T-helper 1 cell treated with Interleukin-12 subunit alpha and Interleukin-12 subunit beta and Interleukin-4 antibody, amounts not matched to agents 30 μg/mL and 1 μg/mL, for 36 hours (primary cell): Measurements from ENCODE around the gene NME9.

Experiments used
- H3K27ac Mint-ChIP-seq: one replicate; pipeline ENCODE4 v1.8.0; 2021; ENCODE audit warnings: mild to moderate bottlenecking, mixed read lengths
- H3K27me3 Mint-ChIP-seq: one replicate; pipeline ENCODE4 v1.8.0; 2021; ENCODE audit warnings: low read depth, mixed read lengths
- H3K36me3 Mint-ChIP-seq: one replicate; pipeline ENCODE4 v1.8.0; 2021; ENCODE audit warnings: low read depth, mixed read lengths
- H3K4me1 Mint-ChIP-seq: one replicate; pipeline ENCODE4 v1.8.0; 2021; ENCODE audit warnings: low read depth, mixed read lengths
- H3K4me3 Mint-ChIP-seq: one replicate; pipeline ENCODE4 v1.8.0; 2021; ENCODE audit warnings: mild to moderate bottlenecking, moderate library complexity, mixed read lengths
- H3K9me3 Mint-ChIP-seq: one replicate; pipeline ENCODE4 v1.8.0; 2021; ENCODE audit warnings: mixed read lengths

The NME9 gene

DNA sequence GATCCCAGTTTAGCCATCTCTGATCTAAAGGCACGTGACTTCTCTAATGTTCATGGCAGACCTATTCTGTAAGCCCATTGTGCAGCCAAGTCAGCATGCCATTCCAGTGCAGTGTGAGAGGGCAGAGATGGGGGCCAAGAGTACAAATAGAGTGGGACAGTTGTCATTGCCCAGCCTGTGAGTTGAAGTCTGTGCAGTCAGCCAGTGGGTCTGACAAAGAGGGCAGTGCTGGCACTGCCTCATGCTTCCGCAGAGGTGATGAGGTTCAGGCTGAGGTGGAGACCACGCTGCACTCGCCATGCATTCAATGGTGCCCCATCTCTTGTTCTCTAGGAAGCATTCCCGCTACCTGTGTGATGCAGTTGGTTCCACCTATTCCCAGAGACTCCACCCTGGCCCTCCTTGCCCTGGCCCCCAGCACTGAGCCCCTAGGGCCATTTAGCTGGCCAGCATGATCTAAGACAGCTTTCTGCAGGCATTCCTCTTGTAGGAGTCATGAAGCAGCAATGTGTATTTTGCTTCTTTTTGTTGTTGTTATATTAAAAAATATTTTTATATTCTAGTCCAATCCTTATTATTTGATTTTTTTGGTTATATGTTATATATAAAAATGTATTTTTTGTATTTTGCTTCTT lies 22.4 kb upstream of the NME9 start:
- Mint-ChIP-seq H3K4me3 (no peak overlapping the region), H3K36me3 (no peaks in the 10 kb centered on the region), H3K27ac (no peak overlapping the region), H3K9me3 (no peaks in the 10 kb centered on the region), H3K4me1 (peaks cover 5% of the 10 kb centered on the region), H3K27me3 (peaks cover 29% of the 10 kb centered on the region)

DNA sequence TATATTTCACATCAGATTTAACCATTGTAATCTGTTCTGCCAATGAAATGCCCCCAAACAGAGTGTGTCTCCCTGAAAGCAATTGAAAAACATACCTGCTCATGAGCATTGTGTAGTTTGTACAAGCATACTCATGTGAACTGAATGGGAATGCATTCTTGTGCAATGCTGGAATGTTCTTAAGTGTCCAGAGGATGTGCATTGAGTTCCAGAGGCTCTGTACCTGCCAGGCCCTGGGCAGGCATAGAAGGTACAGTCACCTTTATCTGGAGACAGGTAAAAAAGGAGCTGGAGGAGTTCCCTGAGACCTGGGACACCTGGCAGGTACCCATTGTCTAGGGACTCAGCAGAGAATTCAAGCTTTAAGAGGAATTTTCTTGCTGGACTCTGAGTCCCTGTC lies 21.5 kb upstream of the NME9 start:
- H3K4me1 Mint-ChIP-seq: peaks cover 5% of the 10 kb centered on the region
- peaks cover 38% of the 10 kb centered on the region for H3K27me3 Mint-ChIP-seq
- H3K4me3 Mint-ChIP-seq: no peak overlapping the region
- no peaks in the 10 kb centered on the region for H3K9me3 Mint-ChIP-seq
- H3K36me3 Mint-ChIP-seq: no peaks in the 10 kb centered on the region
- H3K27ac Mint-ChIP-seq: no peak overlapping the region

DNA sequence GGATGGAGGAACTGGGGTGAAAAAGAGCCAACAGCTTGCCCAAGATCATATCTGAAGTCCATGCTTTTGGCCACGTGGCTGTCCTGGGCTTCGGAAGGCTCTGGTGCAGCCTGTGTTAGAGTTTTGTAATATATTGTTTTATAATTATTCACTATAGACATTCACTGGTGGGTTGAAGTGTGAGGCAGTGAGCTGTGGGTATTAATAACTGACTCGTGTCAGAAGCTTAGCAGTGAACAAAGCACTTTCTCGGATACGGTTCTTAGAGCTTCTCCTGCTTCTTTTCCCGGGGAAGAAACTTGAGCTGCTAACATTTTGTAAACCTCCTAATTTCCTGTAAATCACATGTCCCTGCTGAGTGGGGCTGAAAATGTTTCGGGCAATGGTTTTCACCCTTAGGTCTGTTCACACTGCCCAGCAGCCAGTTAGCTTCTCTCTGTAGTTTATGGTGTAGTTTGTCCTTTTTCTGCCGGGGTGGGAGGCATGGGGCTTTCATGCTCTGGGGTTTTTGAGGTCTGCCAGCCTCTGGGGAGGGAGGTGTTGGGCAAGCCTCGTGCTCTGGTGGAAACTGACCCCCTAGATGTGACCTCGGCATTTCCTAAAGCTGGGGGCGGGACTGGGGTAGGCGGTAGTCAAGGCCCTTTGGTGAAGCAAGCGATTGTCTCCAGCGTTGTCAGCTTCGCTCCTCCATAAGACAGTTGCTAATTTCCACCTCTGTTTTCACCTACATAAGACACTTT lies 20.4 kb upstream of the NME9 start:
- Mint-ChIP-seq H3K4me3 (no peak overlapping the region), H3K27ac (no peak overlapping the region), H3K36me3 (no peaks in the 10 kb centered on the region), H3K9me3 (no peaks in the 10 kb centered on the region), H3K27me3 (peaks cover 39% of the 10 kb centered on the region), H3K4me1 (peaks cover 5% of the 10 kb centered on the region)

DNA sequence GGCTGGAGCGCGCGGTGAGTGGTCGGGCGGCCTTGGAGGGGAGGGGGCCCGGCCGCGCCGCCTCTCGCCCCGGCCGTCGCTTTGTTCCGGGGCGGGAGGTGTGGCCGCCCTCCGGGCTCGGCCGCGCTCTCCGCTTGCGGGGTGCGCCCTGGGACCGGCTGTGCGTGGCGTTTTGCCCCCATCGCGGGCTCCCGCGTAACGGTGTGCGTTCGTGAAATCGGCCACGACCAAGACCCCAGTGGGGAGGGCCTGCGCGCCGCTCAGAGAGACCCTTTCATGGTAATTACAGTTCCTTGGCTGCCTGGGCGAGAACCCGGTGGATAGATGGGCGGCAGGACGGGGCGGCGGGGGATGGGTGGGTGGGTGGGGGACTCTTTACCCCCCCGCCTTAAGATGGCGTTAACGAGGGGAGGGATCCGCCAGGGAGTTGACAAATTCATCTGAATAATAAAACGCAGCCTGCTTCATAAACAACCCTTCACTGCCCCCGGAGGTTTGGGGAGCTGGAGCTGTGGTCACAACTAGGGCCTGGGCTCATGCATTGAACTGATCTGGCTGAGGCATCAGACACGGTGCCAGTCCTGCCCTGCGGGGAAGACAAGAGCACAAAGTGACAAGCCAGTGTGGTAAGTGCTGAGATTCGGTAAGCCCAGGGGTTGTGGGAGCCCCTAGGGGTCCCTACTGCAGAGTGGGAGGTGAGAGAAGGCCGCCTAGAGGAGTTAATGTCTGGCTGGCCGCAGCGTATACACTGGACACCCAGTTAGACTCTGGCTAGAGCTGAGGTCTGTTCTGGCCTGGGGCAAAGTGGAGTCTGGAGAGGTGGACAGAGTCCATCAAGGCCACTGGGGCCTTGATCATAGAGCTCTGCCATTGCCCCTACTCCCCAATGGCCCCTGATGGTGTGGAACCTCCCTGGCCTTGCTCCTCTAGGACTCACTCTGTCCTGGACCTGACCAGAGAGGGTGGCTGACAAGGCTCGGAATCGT lies 19.4 kb upstream of the NME9 start:
- no peak overlapping the region for H3K4me3 Mint-ChIP-seq
- H3K4me1 Mint-ChIP-seq: peaks cover 5% of the 10 kb centered on the region
- H3K9me3 Mint-ChIP-seq: no peaks in the 10 kb centered on the region
- H3K36me3 Mint-ChIP-seq: no peaks in the 10 kb centered on the region
- no peak overlapping the region for H3K27ac Mint-ChIP-seq
- peaks cover 36% of the 10 kb centered on the region for H3K27me3 Mint-ChIP-seq

DNA sequence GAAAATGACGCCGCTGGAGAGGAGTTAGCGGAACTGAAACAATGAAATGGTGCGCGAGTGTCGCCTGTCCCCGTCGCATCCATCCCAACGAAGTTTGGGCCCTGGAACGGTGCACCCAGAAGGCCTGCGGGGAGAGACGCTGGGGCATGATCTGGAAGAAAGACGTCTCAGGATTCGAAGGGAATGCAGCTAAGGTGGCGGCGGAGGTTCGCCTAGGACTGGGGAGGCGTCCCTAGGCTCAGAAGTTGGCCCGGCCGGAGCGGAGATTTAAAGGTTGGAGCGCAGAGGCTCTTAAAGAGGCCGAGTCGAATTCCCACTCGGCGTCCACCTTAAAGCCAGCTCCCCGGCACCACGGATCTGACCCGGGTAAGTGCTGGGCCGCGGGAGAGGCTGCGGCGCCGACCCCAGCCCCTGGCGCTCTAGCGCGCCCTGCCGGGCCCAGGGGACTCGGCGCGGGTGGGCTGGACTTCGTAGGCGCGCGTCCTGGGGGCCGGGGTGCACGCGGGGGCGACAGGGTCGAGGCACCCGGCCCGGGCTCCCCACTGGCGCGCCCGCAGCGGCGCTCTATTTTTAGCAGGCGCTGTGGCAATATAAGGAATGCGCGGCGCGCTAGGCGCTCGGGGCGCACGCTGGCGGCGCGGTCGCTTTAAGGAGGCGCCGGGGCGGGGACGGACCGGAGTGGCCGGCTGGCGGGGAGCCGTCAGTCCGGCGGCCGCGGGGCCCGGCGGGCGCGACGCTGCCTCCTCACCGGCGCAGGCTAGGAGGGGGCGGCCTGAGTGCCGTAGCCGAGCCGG lies 18.5 kb upstream of the NME9 start, which contains the start of gene MRAS:
TSS of gene MRAS (plus strand) at position 620 of the 794 bp plus-strand sequence. CDS start 24,305 bp downstream, outside the sequence.
- Mint-ChIP-seq H3K9me3 (no peaks in the 10 kb centered on the region), H3K27ac (no peak within 1 kb of the TSS), H3K36me3 (no peaks in the 10 kb centered on the region), H3K4me1 (peaks cover 5% of the 10 kb centered on the region), H3K4me3 (peak within 1 kb of the TSS; percentile 96), H3K27me3 (peaks cover 36% of the 10 kb centered on the region)

DNA sequence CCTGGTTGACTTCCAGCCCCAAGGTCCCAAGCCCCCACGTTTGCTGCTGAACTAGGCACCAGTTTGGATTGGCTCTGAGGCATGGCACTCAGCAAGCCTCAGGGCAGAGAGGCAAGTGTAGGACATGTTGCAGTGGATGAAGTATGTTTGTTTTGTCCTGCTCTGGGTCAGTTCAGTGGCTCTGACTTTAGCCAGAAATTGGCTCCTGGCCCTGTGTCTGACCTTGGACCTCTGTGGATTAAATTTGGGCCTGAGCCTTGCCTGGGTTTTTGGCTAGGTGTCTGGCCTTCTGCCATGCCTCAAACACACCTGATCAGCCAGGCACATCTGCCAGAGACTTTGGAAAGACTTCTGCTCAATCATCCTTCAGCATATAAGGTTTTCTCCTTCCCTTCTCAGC lies 15.1 kb upstream of the NME9 start:
- Mint-ChIP-seq H3K4me3 (no peak overlapping the region), H3K36me3 (no peaks in the 10 kb centered on the region), H3K27me3 (peaks cover 29% of the 10 kb centered on the region), H3K27ac (no peak overlapping the region), H3K9me3 (no peaks in the 10 kb centered on the region), H3K4me1 (peaks cover 5% of the 10 kb centered on the region)

DNA sequence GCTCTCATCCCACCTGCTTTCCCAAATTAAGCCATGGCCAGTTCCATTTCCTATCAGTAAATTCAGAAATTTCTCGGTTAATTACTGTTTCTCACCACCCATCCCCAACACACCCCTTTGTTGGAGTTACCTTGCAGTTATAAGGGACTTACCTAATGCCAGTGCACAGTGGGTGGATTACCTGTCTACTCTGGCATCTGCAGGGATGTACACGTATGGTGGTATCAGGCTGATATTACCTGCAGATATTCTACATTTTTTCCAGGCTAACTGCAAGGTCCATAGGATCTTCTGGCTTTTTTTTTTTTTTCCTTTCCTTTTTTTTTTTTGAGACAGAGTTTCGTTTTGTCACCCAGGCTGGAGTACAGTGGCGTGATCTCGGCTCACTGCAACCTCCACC lies 10.9 kb upstream of the NME9 start:
- no peaks in the 10 kb centered on the region for H3K9me3 Mint-ChIP-seq
- H3K4me3 Mint-ChIP-seq: no peak overlapping the region
- no peak overlapping the region for H3K27ac Mint-ChIP-seq
- no peaks in the 10 kb centered on the region for H3K36me3 Mint-ChIP-seq
- H3K4me1 Mint-ChIP-seq: no peaks in the 10 kb centered on the region
- no peaks in the 10 kb centered on the region for H3K27me3 Mint-ChIP-seq

DNA sequence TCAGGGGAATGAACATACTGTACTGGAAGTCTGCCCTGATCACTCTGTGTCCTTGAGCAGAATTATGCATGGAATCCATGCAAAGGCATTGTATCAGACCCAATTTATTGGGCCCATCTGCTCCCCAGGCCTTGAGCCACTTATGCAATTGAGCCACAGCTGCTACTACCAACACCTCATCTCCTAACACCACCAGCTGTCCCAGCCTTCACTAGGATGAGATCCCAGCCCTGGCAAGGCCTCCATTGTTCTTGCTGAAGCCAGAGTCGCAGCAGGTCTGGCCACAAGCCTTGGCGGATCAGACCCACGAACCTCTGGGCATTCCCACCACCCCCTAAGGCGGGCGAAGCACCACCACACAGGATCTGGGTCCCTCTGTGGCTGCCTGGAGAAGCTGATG lies 9.2 kb upstream of the NME9 start:
- H3K4me1 Mint-ChIP-seq: no peaks in the 10 kb centered on the region
- no peaks in the 10 kb centered on the region for H3K9me3 Mint-ChIP-seq
- H3K36me3 Mint-ChIP-seq: no peaks in the 10 kb centered on the region
- peaks cover 5% of the 10 kb centered on the region for H3K27me3 Mint-ChIP-seq
- no peak overlapping the region for H3K27ac Mint-ChIP-seq
- no peak overlapping the region for H3K4me3 Mint-ChIP-seq

DNA sequence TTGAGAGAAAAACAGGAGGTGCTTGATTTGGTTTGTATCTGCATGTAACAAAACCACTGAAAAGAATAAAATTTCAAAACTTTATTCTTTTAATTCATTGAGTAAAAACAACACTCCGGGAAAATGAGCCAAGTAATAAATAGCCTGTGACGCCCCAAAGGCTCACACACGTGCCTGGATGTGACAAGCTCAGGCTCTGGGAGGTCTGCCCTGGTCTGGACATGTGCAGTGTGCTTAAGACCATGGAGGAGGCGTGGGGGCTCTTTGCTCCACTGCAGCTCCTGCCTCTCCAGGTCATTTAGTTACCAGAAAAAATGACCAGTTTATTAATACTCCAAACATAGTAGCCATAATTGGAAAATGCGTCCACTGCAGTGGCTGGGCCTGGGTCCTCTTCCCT lies 8.6 kb upstream of the NME9 start:
- Mint-ChIP-seq H3K27me3 (peaks cover 5% of the 10 kb centered on the region), H3K9me3 (no peaks in the 10 kb centered on the region), H3K4me1 (no peaks in the 10 kb centered on the region), H3K36me3 (no peaks in the 10 kb centered on the region), H3K27ac (no peak overlapping the region), H3K4me3 (no peak overlapping the region)

DNA sequence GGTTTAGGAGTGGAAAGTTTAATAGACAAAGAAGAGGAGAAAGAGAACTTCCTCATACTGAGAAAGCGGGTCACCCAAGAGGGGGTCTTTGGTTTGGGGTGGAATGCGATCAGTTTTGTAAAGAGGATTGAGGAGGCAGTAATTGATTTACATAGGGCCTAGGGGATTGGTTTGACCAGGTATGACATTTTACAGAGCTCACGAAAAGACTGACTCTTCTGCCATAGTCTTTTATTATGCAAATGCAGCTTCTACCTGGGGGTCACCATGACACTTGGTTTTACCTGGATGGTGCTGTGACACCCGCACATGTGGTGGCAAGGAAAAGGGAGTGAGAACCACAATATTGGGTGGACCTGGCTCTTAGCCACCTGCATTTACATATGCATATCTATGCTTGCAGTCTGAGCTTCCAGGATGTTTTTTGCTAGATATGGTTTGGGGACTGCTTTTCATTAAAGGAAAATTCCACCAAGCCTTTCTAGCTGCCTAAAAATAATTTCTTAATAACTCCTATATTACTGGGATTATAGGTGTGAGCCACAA lies 6.9 kb upstream of the NME9 start:
- Mint-ChIP-seq H3K4me1 (peaks cover 3% of the 10 kb centered on the region), H3K27ac (no peak overlapping the region), H3K4me3 (no peak overlapping the region), H3K36me3 (no peaks in the 10 kb centered on the region), H3K27me3 (peaks cover 5% of the 10 kb centered on the region), H3K9me3 (no peaks in the 10 kb centered on the region)

DNA sequence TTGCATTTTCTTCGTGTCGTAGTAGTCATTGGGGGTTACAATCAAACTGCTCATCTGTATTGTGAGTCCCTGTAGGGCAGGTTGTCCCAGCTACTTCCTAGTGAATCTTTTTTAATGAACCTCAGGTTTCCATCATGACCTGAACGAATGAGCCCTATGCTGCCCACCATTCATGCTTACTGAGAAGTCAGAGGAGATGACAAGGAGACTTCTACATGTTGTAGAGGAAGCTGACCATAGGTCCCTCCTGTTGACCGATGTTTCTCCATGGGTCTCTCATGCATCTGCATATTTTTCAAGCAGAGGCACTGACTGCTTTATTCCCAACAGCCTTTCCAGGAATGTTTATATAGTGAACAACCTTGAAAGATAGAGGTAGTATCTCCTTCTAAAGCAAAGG lies 5.0 kb upstream of the NME9 start:
- Mint-ChIP-seq H3K4me3 (no peak overlapping the region), H3K27me3 (peaks cover 5% of the 10 kb centered on the region), H3K9me3 (no peaks in the 10 kb centered on the region), H3K4me1 (peaks cover 13% of the 10 kb centered on the region), H3K27ac (no peak overlapping the region), H3K36me3 (no peaks in the 10 kb centered on the region)

DNA sequence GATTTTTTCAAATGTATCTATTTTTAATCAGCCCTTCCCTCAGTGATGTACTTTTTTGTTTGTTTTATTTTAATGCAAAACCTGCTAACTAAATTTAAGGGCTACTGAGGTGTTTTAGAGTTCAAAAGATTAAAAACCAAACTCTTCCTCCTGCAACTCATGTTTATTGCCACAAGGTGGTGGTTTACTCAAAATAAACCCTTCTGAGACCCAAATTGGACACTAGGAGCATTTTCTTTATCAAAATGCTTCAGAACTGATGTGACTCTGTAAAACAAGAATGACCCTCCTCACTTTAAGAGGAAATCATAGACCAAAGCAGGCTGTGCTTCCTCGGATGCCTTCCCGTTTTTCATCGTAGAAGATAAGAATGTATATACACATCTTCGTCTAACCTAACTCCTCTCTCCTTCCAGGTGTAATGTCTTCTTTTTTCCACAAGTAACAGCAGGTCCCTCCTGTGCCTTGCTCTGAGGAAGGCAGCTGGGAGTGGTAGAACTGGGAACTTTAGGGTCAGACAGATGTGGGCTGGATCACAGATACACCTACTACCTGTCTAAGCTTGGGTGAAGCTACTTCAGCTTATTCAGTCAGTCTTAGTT lies 2.9 kb upstream of the NME9 start:
- no peaks in the 10 kb centered on the region for H3K36me3 Mint-ChIP-seq
- H3K27me3 Mint-ChIP-seq: peaks cover 5% of the 10 kb centered on the region
- H3K9me3 Mint-ChIP-seq: no peaks in the 10 kb centered on the region
- H3K27ac Mint-ChIP-seq: no peak overlapping the region
- no peak overlapping the region for H3K4me3 Mint-ChIP-seq
- H3K4me1 Mint-ChIP-seq: peaks cover 27% of the 10 kb centered on the region

DNA sequence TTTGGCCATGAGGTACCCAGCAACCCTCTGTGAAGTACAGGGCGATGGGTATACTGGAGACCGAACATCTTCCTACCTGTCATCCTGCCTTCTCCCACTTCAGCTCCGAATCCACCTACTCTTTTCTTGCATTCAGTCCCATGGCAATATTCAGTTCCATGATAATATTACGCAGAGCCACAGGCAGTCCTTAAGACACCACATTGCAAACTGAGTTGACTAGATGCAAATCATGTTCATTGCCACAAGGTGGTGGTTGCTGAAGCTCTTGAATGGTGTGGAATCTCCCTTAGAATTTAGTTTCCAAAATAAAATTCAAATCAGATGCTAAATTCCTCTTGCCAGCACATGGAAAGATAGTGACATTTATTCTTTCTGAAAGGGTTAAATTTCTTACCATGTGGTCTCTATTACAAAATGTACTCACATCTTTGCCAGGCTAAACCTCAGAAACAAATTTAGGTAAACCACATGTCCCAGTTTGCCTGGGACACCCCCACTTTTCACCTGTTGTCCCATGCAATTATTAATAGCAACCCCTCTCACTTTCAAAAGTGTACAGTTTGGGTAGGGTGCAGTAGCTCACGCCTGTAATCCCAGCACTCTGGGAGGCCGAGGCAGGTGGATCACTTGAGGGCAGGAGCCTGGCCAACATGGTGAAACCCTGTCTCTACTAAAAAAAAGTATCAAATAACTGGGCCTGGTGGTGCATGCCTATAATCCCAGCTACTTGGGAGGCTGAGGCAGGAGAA lies 1.7 kb upstream of the NME9 start:
- Mint-ChIP-seq H3K27ac (no peak overlapping the region), H3K36me3 (no peaks in the 10 kb centered on the region), H3K4me1 (peaks cover 27% of the 10 kb centered on the region), H3K9me3 (no peaks in the 10 kb centered on the region), H3K27me3 (peaks cover 5% of the 10 kb centered on the region), H3K4me3 (no peak overlapping the region)
